Liver (tissue), 3 donors: Measurements from ENCODE around the gene HDAC10.

ENCODE experiments used
- EGR1 ChIP-seq, 2 donors: IDR thresholded peaks; 2 replicates each; pipeline ENCODE4 v1.6.1; 2016 to 2018; ENCODE audit warnings: antibody characterized with exemption in 2 of 2, low read depth in 2 of 2
- FOXA1 ChIP-seq: IDR thresholded peaks from 2 replicates; pipeline ENCODE4 v1.6.1; 2016; ENCODE audit warnings: antibody characterized with exemption
- FOXA2 ChIP-seq: IDR thresholded peaks from 2 replicates; pipeline ENCODE4 v1.6.1; 2016; ENCODE audit warnings: antibody characterized with exemption
- JUND ChIP-seq, 2 donors: IDR thresholded peaks; 2 replicates each; pipeline ENCODE4 v1.6.1; 2016; ENCODE audit warnings: antibody characterized with exemption in 2 of 2
- RAD21 ChIP-seq, 2 donors: IDR thresholded peaks; 2 replicates each; pipeline ENCODE4 v1.6.1; 2016; ENCODE audit warnings: antibody characterized with exemption in 2 of 2, mild to moderate bottlenecking in 2 of 2
- SP1 ChIP-seq: IDR thresholded peaks from 2 replicates; pipeline ENCODE4 v1.6.1; 2018; ENCODE audit warnings: antibody characterized with exemption, mild to moderate bottlenecking
- TAF1 ChIP-seq: conservative IDR thresholded peaks from 2 replicates; pipeline ENCODE4 v1.6.1; 2016; ENCODE audit warnings: antibody characterized with exemption, mild to moderate bottlenecking
- YY1 ChIP-seq: IDR thresholded peaks from 2 replicates; pipeline ENCODE4 v1.6.1; 2016; ENCODE audit warnings: antibody characterized with exemption, mild to moderate bottlenecking
- TF ChIP-seq, protein P1 (sequence below): IDR thresholded peaks from 2 replicates; pipeline ENCODE4 v1.6.1; 2016; ENCODE audit warnings: antibody characterized with exemption, mild to moderate bottlenecking
- TF ChIP-seq, protein P2 (sequence below): fragments of 150-350 bp; IDR thresholded peaks from 2 replicates; pipeline ENCODE4 v1.5.1; 2017; ENCODE audit warnings: improper control_type of control experiment, low read depth, low read length; ENCODE audit not compliant: missing input control
- TF ChIP-seq, protein P3 (sequence below): IDR thresholded peaks from 2 replicates; pipeline ENCODE4 v1.6.1; 2016; ENCODE audit warnings: antibody characterized with exemption
- donor health status: healthy.
- donor health status: healthy.

DNA sequence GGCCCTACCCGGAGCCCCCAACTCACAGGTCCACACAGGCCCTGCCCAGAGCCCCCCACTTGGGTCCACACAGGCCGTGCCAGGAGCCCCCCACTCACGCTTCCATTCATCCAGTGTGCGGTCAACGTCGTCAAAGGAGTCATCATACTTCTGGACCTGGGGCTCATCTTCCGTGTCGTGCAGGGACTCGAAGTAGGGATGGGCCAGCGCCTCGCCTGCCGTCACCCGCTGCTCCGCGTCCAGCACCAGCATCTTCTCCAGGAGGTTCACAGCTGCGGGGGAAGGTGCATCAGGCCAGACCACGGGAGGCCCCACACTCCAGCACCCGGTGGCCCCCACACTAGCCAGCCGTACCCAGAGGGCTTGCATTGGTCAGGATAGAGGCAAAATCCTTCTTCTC, 4.0 kb upstream of the HDAC10 start:
- TF ChIP-seq, protein P1, sequence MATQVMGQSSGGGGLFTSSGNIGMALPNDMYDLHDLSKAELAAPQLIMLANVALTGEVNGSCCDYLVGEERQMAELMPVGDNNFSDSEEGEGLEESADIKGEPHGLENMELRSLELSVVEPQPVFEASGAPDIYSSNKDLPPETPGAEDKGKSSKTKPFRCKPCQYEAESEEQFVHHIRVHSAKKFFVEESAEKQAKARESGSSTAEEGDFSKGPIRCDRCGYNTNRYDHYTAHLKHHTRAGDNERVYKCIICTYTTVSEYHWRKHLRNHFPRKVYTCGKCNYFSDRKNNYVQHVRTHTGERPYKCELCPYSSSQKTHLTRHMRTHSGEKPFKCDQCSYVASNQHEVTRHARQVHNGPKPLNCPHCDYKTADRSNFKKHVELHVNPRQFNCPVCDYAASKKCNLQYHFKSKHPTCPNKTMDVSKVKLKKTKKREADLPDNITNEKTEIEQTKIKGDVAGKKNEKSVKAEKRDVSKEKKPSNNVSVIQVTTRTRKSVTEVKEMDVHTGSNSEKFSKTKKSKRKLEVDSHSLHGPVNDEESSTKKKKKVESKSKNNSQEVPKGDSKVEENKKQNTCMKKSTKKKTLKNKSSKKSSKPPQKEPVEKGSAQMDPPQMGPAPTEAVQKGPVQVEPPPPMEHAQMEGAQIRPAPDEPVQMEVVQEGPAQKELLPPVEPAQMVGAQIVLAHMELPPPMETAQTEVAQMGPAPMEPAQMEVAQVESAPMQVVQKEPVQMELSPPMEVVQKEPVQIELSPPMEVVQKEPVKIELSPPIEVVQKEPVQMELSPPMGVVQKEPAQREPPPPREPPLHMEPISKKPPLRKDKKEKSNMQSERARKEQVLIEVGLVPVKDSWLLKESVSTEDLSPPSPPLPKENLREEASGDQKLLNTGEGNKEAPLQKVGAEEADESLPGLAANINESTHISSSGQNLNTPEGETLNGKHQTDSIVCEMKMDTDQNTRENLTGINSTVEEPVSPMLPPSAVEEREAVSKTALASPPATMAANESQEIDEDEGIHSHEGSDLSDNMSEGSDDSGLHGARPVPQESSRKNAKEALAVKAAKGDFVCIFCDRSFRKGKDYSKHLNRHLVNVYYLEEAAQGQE, result no peak
- TF ChIP-seq TAF1 (no peak), RAD21 (IDR thresholded peaks at IDR 0.05) (no peak), EGR1 (IDR thresholded peaks at IDR 0.05; ENCODE audit: low read depth in 2 of 2) (no peak), SP1 (no peak), YY1 (no peak), JUND (IDR thresholded peaks at IDR 0.05) (no peak), FOXA1 (no peak), FOXA2 (no peak)
- TF ChIP-seq, protein P2, sequence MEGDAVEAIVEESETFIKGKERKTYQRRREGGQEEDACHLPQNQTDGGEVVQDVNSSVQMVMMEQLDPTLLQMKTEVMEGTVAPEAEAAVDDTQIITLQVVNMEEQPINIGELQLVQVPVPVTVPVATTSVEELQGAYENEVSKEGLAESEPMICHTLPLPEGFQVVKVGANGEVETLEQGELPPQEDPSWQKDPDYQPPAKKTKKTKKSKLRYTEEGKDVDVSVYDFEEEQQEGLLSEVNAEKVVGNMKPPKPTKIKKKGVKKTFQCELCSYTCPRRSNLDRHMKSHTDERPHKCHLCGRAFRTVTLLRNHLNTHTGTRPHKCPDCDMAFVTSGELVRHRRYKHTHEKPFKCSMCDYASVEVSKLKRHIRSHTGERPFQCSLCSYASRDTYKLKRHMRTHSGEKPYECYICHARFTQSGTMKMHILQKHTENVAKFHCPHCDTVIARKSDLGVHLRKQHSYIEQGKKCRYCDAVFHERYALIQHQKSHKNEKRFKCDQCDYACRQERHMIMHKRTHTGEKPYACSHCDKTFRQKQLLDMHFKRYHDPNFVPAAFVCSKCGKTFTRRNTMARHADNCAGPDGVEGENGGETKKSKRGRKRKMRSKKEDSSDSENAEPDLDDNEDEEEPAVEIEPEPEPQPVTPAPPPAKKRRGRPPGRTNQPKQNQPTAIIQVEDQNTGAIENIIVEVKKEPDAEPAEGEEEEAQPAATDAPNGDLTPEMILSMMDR, result no peak
- TF ChIP-seq, protein P3, sequence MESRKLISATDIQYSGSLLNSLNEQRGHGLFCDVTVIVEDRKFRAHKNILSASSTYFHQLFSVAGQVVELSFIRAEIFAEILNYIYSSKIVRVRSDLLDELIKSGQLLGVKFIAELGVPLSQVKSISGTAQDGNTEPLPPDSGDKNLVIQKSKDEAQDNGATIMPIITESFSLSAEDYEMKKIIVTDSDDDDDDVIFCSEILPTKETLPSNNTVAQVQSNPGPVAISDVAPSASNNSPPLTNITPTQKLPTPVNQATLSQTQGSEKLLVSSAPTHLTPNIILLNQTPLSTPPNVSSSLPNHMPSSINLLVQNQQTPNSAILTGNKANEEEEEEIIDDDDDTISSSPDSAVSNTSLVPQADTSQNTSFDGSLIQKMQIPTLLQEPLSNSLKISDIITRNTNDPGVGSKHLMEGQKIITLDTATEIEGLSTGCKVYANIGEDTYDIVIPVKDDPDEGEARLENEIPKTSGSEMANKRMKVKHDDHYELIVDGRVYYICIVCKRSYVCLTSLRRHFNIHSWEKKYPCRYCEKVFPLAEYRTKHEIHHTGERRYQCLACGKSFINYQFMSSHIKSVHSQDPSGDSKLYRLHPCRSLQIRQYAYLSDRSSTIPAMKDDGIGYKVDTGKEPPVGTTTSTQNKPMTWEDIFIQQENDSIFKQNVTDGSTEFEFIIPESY, result no peak
